ENCODE results near the gene TANC1. TPM values are rescaled to one million over a fixed set of nuclear protein-coding genes. Genes with fewer than 3 reads are reported as not detected.

The TANC1 gene
- total RNA-seq, 1 experiment from 2014 or later = 2.5 TPM

DNA sequence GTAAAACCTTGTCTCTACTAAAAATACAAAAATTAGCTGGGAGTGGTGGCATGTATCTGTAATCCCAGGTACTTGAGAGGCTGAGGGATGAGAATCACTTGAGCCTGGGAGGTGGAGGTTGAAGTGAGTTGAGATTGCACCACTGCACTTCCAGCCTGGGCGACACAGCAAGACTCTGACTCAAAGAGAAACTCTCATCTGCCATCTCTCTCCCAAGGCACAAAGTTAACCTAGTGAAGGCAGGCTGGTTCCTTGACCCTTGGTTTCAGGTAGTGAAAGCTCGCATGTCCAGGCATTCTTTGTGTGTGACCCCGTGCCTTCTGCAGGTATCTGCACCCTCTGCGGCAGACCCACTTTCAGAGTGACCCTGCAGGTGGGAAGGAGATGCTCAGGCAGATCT lies 218.0 kb downstream of the TANC1 start:
- H3K27ac ChIP-seq (ENCODE audit: insufficient read length, low read depth, low read length) = no peak overlapping the region
- H4K20me1 ChIP-seq (ENCODE audit: control insufficient read depth, insufficient read depth, insufficient read length) = no peaks in the 10 kb centered on the region
- H3K14ac ChIP-seq (ENCODE audit: insufficient read depth, low read length) = no peak overlapping the region
- no peak overlapping the region for H2BK5ac ChIP-seq (ENCODE audit: insufficient read length, low read length)
- H3K27me3 Mint-ChIP-seq (ENCODE audit: low read depth) = no peaks in the 10 kb centered on the region
- H4K5ac ChIP-seq (ENCODE audit: insufficient read length, low read depth, low read length) = no peak overlapping the region
- no peak overlapping the region for H3K56ac ChIP-seq (ENCODE audit: insufficient read length, low read depth, low read length)
- H3K9me3 Mint-ChIP-seq = no peaks in the 10 kb centered on the region
- no peaks in the 10 kb centered on the region for H3K27me3 ChIP-seq (ENCODE audit: insufficient read depth, low read length)
- no peak overlapping the region for H3K9ac ChIP-seq (ENCODE audit: extremely low read depth, insufficient read length, low read length)
- no peak overlapping the region for H3K23ac ChIP-seq (ENCODE audit: insufficient read length, low read depth, low read length)
- H4K91ac ChIP-seq (ENCODE audit: insufficient read length, low read depth, low read length) = no peak overlapping the region
- H3K36me3 Mint-ChIP-seq (ENCODE audit: insufficient read depth in 1 of 3, low read depth in 3 of 3) = peaks cover 0 to 4% (median 0%) of the 10 kb centered on the region in 3 experiments; a peak in 2 of 7 replicates
- no peaks in the 10 kb centered on the region for H3K23me2 ChIP-seq (ENCODE audit: insufficient read length, low read depth, low read length, poor library complexity, severe bottlenecking)
- no peak overlapping the region for H2BK15ac ChIP-seq (ENCODE audit: low read depth, low read length)
- no peak overlapping the region for H3T11ph ChIP-seq (ENCODE audit: low read length)
- no peak overlapping the region for H2AFZ ChIP-seq (ENCODE audit: low read length)
- no peaks in the 10 kb centered on the region for H3K79me2 ChIP-seq (ENCODE audit: insufficient read depth, low read length)
- H3K4me2 ChIP-seq (ENCODE audit: insufficient read depth, insufficient read length, low read length) = no peak overlapping the region
- H3K4me1 ChIP-seq (ENCODE audit: insufficient read depth, low read length) = no peaks in the 10 kb centered on the region
- H2BK20ac ChIP-seq (ENCODE audit: low read depth, low read length, poor library complexity, severe bottlenecking) = no peak overlapping the region
- no peaks in the 10 kb centered on the region for H3K9me3 ChIP-seq (ENCODE audit: control insufficient read depth, low read depth, low read length)
- no peak overlapping the region for H2BK12ac ChIP-seq (ENCODE audit: insufficient read length, low read depth, low read length)
- TF ChIP-seq CTCF (conservative IDR thresholded peaks at IDR 0.05) = no peak
- H3K4ac ChIP-seq (ENCODE audit: low read depth, low read length) = no peak overlapping the region
- H3K27ac Mint-ChIP-seq = no peak overlapping the region
- no peak overlapping the region for H4K8ac ChIP-seq (replicated peaks; ENCODE audit: insufficient read length, low read depth, low read length)
- no peaks in the 10 kb centered on the region for H3K79me1 ChIP-seq (ENCODE audit: insufficient read depth, low read depth, low read length, poor library complexity, severe bottlenecking)
- H3K4me3 Mint-ChIP-seq = no peak overlapping the region
- WGBS (ENCODE audit: extremely low coverage, insufficient read length, low lambda C conversion rate) = no CpG with 5 or more reads among the region's 4 CpGs
- H2BK120ac ChIP-seq (ENCODE audit: low read depth, low read length, poor library complexity, severe bottlenecking) = no peak overlapping the region
- DNase-seq = no peak
- no peak overlapping the region for H2AK5ac ChIP-seq (ENCODE audit: insufficient read length, low read length)
- no peak overlapping the region for H3K18ac ChIP-seq (ENCODE audit: insufficient read length, low read depth, low read length)
- H3K4me1 Mint-ChIP-seq = peaks cover 7 to 8% of the 10 kb centered on the region in 2 experiments; a peak in 3 of 4 replicates
